Measurements from ENCODE around the gene NDFIP2. TPM values are rescaled to one million over a fixed set of nuclear protein-coding genes. Genes with fewer than 3 reads are reported as not detected.

Gene NDFIP2
- total and polyA plus RNA-seq, 2 donors (not counting 3 experiments of a cell fraction or from before 2014, with no cell fraction given) = 7.9 to 18.5 TPM

GRCh38 chr13:79447741-79448140, 33.2 kb upstream of the NDFIP2 start:
- dilution Hi-C loops (cut with MboI; ENCODE audit: extremely low pct_ligation_motif_present, low sequenced_read_pairs) = no loop called here
- peak; percentile 8 for FAIRE-seq

GRCh38 chr13:79448413-79448812, 32.5 kb upstream of the NDFIP2 start:
- no TSS peak for BruUV-seq (replicated peaks)

More at GRCh38 chr13:79447741-79448140, 33.2 kb upstream of the NDFIP2 start:
- no peaks in the 10 kb centered on the region for H3K9me3 ChIP-seq (replicated peaks; ENCODE audit: control insufficient read depth, insufficient read depth, low read length)
- BruUV-seq (replicated peaks) = no TSS peak
- H3K27me3 ChIP-seq (ENCODE audit: control insufficient read depth in 2 of 2, insufficient read depth in 2 of 2, low read length in 2 of 2) = no peaks in the 10 kb centered on the region
- no peak for DNase-seq (ENCODE audit: low read depth, low spot score)
- intact Hi-C loops (cut with micrococcal nuclease) = no loop called here
- H3K9me1 ChIP-seq (replicated peaks; ENCODE audit: control insufficient read depth, extremely low read depth, insufficient read depth, low read length) = no peaks in the 10 kb centered on the region
- ChIA-PET POLR2A (no interaction called here), CTCF (interaction anchor here (3.6 kb wide), 1 partner anchor 24 kb away, joined by 21 read pairs; no protein-coding TSS in a partner anchor)
- no peak overlapping the region for H2AFZ ChIP-seq (ENCODE audit: low read depth, low read length)
- H3K4me1 ChIP-seq (ENCODE audit: control insufficient read depth, extremely low read depth, insufficient read depth, low read length) = peaks cover 14% of the 10 kb centered on the region
- no peak overlapping the region for H3K9ac ChIP-seq (replicated peaks; ENCODE audit: extremely low read depth, insufficient read depth, low read length)
- no peaks in the 10 kb centered on the region for H4K20me1 ChIP-seq (replicated peaks; ENCODE audit: control insufficient read depth, extremely low read depth, insufficient read depth, low read length)
- H3K27ac ChIP-seq (ENCODE audit: insufficient read depth, low read depth, low read length) = no peak overlapping the region
- TF ChIP-seq FOS (IDR thresholded peaks at IDR 0.05; ENCODE audit: borderline replicate concordance, insufficient read depth, low read length) (no peak), GATA2 (IDR thresholded peaks at IDR 0.05; ENCODE audit: insufficient read depth, insufficient read length, low read depth, low read length) (no peak), JUN (IDR thresholded peaks at IDR 0.05; ENCODE audit: borderline replicate concordance, insufficient read depth, insufficient read length, low read depth) (no peak)
- H3K36me3 ChIP-seq (ENCODE audit: control insufficient read depth in 2 of 2, extremely low read depth in 1 of 2, insufficient read depth in 2 of 2, low read length in 2 of 2) = no peaks in the 10 kb centered on the region
- H3K4me3 ChIP-seq (replicated peaks in 1 of 3; ENCODE audit: insufficient read depth in 1 of 3, low read depth in 1 of 3, low read length in 3 of 3) = no peak overlapping the region
- no peaks in the 10 kb centered on the region for H3K79me2 ChIP-seq (ENCODE audit: control insufficient read depth, insufficient read depth, low read length)
- H3K4me2 ChIP-seq (ENCODE audit: insufficient read depth, low read length) = no peak overlapping the region

More at GRCh38 chr13:79448413-79448812, 32.5 kb upstream of the NDFIP2 start:
- dilution Hi-C loops (cut with MboI; ENCODE audit: extremely low pct_ligation_motif_present, low sequenced_read_pairs) = no loop called here
- no peaks in the 10 kb centered on the region for H3K36me3 ChIP-seq (ENCODE audit: control insufficient read depth in 2 of 2, extremely low read depth in 1 of 2, insufficient read depth in 2 of 2, low read length in 2 of 2)
- peak overlapping the region; percentile 10 for H3K4me2 ChIP-seq (ENCODE audit: insufficient read depth, low read length)
- H4K20me1 ChIP-seq (replicated peaks; ENCODE audit: control insufficient read depth, extremely low read depth, insufficient read depth, low read length) = no peaks in the 10 kb centered on the region
- H3K27ac ChIP-seq (ENCODE audit: insufficient read depth, low read depth, low read length) = no peak overlapping the region
- DNase-seq (ENCODE audit: low read depth, low spot score) = peak; percentile 40
- no peaks in the 10 kb centered on the region for H3K79me2 ChIP-seq (ENCODE audit: control insufficient read depth, insufficient read depth, low read length)
- no peak overlapping the region for H3K9ac ChIP-seq (replicated peaks; ENCODE audit: extremely low read depth, insufficient read depth, low read length)
- no peaks in the 10 kb centered on the region for H3K9me1 ChIP-seq (replicated peaks; ENCODE audit: control insufficient read depth, extremely low read depth, insufficient read depth, low read length)
- TF ChIP-seq JUN (IDR thresholded peaks at IDR 0.05; ENCODE audit: borderline replicate concordance, insufficient read depth, insufficient read length, low read depth) = peak; percentile 57
- TF ChIP-seq GATA2 (IDR thresholded peaks at IDR 0.05; ENCODE audit: insufficient read depth, insufficient read length, low read depth, low read length) = no peak
- no peaks in the 10 kb centered on the region for H3K9me3 ChIP-seq (replicated peaks; ENCODE audit: control insufficient read depth, insufficient read depth, low read length)
- ChIA-PET CTCF (interaction anchor here (3.6 kb wide), 1 partner anchor 24 kb away, joined by 21 read pairs; no protein-coding TSS in a partner anchor), POLR2A (no interaction called here)
- peak; percentile 69 for FAIRE-seq
- H3K4me3 ChIP-seq (replicated peaks in 1 of 3; ENCODE audit: insufficient read depth in 1 of 3, low read depth in 1 of 3, low read length in 3 of 3) = no peak overlapping the region
- intact Hi-C loops (cut with micrococcal nuclease) = no loop called here
- H3K27me3 ChIP-seq (ENCODE audit: control insufficient read depth in 2 of 2, insufficient read depth in 2 of 2, low read length in 2 of 2) = no peaks in the 10 kb centered on the region
- H2AFZ ChIP-seq (ENCODE audit: low read depth, low read length) = peak overlapping the region; percentile 87
- peaks cover 14% of the 10 kb centered on the region for H3K4me1 ChIP-seq (ENCODE audit: control insufficient read depth, extremely low read depth, insufficient read depth, low read length)

Measured in endothelial cell of umbilical vein (primary cell).